Measurements from ENCODE around the gene OPTC. TPM values are rescaled to one million over a fixed set of nuclear protein-coding genes. Genes with fewer than 3 reads are reported as not detected.

The OPTC gene
- total RNA-seq, 1 experiment from 2014 or later = not detected

DNA sequence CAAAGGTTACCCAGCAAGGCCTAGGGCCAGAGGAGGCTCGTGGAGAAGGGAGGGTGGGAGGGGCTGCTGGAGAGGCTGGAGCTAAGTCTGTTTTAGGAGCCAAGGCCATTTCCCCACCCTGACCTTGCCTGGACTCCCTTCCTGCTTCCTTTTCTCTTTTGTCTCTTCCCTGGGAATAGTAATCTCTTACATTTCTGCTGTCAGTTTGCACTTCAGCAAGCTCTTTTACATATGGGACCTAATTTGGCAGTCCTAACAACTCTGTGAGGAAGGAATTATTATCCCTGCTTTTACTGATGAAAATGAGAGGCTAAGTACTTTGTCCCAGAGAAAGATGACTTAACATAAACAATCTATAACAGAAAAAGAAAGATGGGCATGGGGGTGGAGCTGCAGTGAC is 13.8 kb downstream of the OPTC start (continued):
- TF ChIP-seq, protein P1, sequence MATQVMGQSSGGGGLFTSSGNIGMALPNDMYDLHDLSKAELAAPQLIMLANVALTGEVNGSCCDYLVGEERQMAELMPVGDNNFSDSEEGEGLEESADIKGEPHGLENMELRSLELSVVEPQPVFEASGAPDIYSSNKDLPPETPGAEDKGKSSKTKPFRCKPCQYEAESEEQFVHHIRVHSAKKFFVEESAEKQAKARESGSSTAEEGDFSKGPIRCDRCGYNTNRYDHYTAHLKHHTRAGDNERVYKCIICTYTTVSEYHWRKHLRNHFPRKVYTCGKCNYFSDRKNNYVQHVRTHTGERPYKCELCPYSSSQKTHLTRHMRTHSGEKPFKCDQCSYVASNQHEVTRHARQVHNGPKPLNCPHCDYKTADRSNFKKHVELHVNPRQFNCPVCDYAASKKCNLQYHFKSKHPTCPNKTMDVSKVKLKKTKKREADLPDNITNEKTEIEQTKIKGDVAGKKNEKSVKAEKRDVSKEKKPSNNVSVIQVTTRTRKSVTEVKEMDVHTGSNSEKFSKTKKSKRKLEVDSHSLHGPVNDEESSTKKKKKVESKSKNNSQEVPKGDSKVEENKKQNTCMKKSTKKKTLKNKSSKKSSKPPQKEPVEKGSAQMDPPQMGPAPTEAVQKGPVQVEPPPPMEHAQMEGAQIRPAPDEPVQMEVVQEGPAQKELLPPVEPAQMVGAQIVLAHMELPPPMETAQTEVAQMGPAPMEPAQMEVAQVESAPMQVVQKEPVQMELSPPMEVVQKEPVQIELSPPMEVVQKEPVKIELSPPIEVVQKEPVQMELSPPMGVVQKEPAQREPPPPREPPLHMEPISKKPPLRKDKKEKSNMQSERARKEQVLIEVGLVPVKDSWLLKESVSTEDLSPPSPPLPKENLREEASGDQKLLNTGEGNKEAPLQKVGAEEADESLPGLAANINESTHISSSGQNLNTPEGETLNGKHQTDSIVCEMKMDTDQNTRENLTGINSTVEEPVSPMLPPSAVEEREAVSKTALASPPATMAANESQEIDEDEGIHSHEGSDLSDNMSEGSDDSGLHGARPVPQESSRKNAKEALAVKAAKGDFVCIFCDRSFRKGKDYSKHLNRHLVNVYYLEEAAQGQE (IDR thresholded peaks at IDR 0.05; ENCODE audit: low read depth) = no peak
- no peak for TF ChIP-seq EZH2 (IDR thresholded peaks at IDR 0.05)
- TF ChIP-seq RAD21 (IDR thresholded peaks at IDR 0.05; ENCODE audit: low read depth) = no peak
- no peak for TF ChIP-seq EZH2phosphoT487 (IDR thresholded peaks at IDR 0.05; ENCODE audit: borderline replicate concordance)
- no peak for TF ChIP-seq ZNF274 (IDR thresholded peaks at IDR 0.05; ENCODE audit: low read depth, low read length)
- TF ChIP-seq POLR2AphosphoS5 (IDR thresholded peaks at IDR 0.05; ENCODE audit: low read depth, low read length) = no peak
- TF ChIP-seq CEBPB (IDR thresholded peaks at IDR 0.05; ENCODE audit: low read depth) = no peak
- TF ChIP-seq ATF3 (IDR thresholded peaks at IDR 0.05) = no peak
- no peak for TF ChIP-seq SRF (IDR thresholded peaks at IDR 0.05; ENCODE audit: low read depth)

DNA sequence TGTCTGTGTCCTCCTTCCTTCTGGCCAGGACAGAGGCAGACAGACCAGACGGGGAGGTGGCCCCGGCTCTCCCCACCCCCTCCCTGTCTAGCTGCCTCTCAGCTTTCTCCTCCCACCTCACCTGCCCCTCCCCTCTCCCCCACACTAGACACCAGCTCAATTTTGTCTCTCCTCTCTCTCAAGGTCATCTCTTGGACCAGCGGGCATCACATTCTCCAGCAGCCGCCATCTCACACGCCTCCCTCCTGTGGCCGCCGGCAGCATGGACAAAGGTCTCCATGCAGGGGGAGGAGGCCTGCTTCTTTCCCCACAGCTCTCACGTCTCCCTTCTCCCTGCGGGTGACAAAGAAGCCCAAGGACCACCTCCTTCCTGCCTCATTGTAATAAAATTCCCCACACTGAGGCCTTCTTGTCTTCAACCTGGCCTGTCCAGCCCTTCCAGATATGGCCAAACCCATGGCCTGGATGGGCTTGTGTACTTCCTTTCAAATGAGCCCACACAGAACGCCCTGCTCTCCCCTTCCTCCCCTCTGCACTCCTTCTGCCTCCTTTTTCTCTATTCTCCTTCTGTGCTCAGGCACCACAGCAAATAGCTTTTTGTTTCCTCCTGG is 14.6 kb downstream of the OPTC start:
- Histone ChIP-seq H3K4me3 (replicated peaks in 1 of 2; ENCODE audit: low read depth in 1 of 2, low read length in 2 of 2) (no peak overlapping the region), H3K9me2 (ENCODE audit: insufficient read depth) (no peaks in the 10 kb centered on the region), H3K36me3 (ENCODE audit: control insufficient read depth in 1 of 2, insufficient read depth in 2 of 2, low read length in 2 of 2) (no peaks in the 10 kb centered on the region), H2AFZ (ENCODE audit: low read depth, low read length, poor library complexity, severe bottlenecking) (no peak overlapping the region), H3K9me3 (ENCODE audit: control insufficient read depth in 1 of 2, insufficient read depth in 1 of 2, low read depth in 1 of 2, low read length in 2 of 2) (no peaks in the 10 kb centered on the region), H3K4me2 (ENCODE audit: low read length) (no peak overlapping the region), H3K4me1 (ENCODE audit: control insufficient read depth in 1 of 2, insufficient read depth in 2 of 2, low read length in 2 of 2) (peaks cover 14 to 31% of the 10 kb centered on the region in 2 experiments), H3K27me3 (ENCODE audit: insufficient read depth, low read length) (no peaks in the 10 kb centered on the region), H4K20me1 (ENCODE audit: insufficient read depth) (no peaks in the 10 kb centered on the region), H3K9ac (ENCODE audit: low read length) (no peak overlapping the region), H3K27ac (ENCODE audit: low read depth, low read length) (no peak overlapping the region), H3K79me2 (ENCODE audit: insufficient read depth, low read length) (no peaks in the 10 kb centered on the region)
- no peak for ATAC-seq
- no peak for DNase-seq (ENCODE audit: low read depth, low spot score)
- RAD21 ChIA-PET (ENCODE audit: low non-redundant PET in 1 of 2, low total read pairs in 2 of 2, uncharacterized antibody in 2 of 2, unreplicated experiment in 2 of 2) = no interaction called here
- POLR2A ChIA-PET = no interaction called here
- CTCF ChIA-PET = interaction anchor here (1.1 to 1.3 kb wide), 3 partner anchors 21 to 475 kb away, joined by 3 to 4 read pairs (median 3); no protein-coding TSS in a partner anchor
- intact Hi-C loops (cut with micrococcal nuclease) = no loop called here
- BruUV-seq (replicated peaks) = no TSS peak
- TF ChIP-seq TCF7L2 (IDR thresholded peaks at IDR 0.05; ENCODE audit: borderline replicate concordance, extremely low read depth, insufficient read depth, insufficient read length) (no peak), FOSL1 (IDR thresholded peaks at IDR 0.05; ENCODE audit: low read depth) (no peak), EGR1 (IDR thresholded peaks at IDR 0.05; ENCODE audit: low read depth) (no peak), CEBPB (IDR thresholded peaks at IDR 0.05; ENCODE audit: low read depth) (no peak), ZNF274 (IDR thresholded peaks at IDR 0.05; ENCODE audit: low read depth, low read length) (no peak), SIN3A (IDR thresholded peaks at IDR 0.05; ENCODE audit: low read depth) (no peak), ELF1 (IDR thresholded peaks at IDR 0.05; ENCODE audit: borderline replicate concordance, low read depth) (no peak), SP1 (IDR thresholded peaks at IDR 0.05; ENCODE audit: low read depth) (no peak), ATF3 (IDR thresholded peaks at IDR 0.05) (no peak), RAD21 (IDR thresholded peaks at IDR 0.05; ENCODE audit: low read depth) (no peak), POLR2AphosphoS5 (IDR thresholded peaks at IDR 0.05; ENCODE audit: low read depth, low read length) (no peak), ZFX (IDR thresholded peaks at IDR 0.05) (no peak)
- TF ChIP-seq, protein P2, sequence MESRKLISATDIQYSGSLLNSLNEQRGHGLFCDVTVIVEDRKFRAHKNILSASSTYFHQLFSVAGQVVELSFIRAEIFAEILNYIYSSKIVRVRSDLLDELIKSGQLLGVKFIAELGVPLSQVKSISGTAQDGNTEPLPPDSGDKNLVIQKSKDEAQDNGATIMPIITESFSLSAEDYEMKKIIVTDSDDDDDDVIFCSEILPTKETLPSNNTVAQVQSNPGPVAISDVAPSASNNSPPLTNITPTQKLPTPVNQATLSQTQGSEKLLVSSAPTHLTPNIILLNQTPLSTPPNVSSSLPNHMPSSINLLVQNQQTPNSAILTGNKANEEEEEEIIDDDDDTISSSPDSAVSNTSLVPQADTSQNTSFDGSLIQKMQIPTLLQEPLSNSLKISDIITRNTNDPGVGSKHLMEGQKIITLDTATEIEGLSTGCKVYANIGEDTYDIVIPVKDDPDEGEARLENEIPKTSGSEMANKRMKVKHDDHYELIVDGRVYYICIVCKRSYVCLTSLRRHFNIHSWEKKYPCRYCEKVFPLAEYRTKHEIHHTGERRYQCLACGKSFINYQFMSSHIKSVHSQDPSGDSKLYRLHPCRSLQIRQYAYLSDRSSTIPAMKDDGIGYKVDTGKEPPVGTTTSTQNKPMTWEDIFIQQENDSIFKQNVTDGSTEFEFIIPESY (IDR thresholded peaks at IDR 0.05; ENCODE audit: extremely low read depth, insufficient replicate concordance, low read length) = no peak
